Measurements from ENCODE around the gene COBLL1. TPM values are rescaled to one million over a fixed set of nuclear protein-coding genes. Genes with fewer than 3 reads are reported as not detected.

Gene COBLL1
- total RNA-seq, 2 experiments from 2014 or later, result 0.17 to 0.50 TPM

DNA sequence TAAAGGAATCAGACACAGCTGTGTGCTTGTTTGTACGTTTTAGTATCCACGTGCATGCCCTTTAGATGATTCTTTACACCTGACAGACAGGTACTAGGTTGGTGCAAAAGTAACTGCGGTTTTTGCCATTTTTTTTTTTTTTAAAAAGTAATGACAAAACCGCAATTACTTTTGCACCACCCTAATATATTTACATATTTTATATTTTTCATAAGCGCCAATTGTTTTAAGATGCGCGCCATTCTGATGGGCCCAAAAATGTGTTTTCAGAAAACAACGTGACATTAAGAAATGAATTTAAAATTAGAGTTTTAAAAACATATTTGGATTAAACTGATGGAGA, 972 bp upstream of the COBLL1 start:
- POLR2A ChIA-PET, result no interaction called here
- DNase-seq (no peak), ATAC-seq (ENCODE audit: low read depth) (no peak)
- Mint-ChIP-seq H3K27me3 (peaks cover 60% of the 10 kb centered on the region), H3K9me3 (no peaks in the 10 kb centered on the region), H3K27ac (no peak overlapping the region), H3K36me3 (no peaks in the 10 kb centered on the region), H3K4me3 (no peak overlapping the region), H3K4me1 (peaks cover 6% of the 10 kb centered on the region)

DNA sequence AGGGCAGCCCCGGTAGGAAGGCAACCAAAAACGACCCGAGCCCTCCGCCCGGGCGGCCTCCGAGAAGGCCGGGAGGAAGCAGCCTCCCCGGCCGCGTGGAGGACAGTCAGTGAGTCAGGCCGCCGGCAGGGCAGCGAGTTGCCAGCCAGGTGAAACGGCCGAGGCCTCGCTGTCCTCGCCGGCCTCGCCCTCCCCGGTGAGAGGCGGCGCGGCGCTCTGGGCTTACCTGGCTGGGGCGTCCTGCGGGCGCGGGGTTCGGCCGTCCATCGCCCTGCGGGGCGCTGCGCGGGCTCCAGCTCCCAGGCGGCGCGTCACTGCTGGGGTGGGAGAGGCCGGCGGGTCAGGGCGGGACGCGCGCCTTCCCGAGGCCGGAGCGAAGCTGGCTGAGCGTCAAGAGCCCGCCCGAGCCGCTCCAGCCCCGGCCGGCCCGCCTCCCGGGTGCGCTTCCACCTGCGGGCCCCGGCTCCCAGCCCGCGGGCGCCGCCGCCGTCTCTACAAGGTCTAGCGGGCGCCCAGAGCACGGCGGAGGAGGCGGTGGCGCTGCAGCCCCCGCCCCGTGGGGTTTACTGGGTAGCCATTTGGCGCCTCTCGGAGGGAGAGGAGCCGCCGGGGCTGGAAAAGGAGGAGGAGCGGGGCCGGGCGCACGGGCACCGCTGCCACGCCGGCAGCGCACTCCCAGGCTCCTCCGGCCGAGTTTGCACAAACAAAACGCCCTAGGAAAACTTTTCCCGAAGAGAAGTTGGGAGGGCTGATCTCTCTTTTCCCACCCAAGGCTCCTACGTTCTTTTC, 499 bp downstream of the COBLL1 start:
- ATAC-seq (ENCODE audit: low read depth) (peak; percentile 84), DNase-seq (peak; percentile 52)
- peak overlapping the region; percentile 76 for H3K4me3 Mint-ChIP-seq
- no peak overlapping the region for H3K27ac Mint-ChIP-seq
- peaks cover 61% of the 10 kb centered on the region for H3K27me3 Mint-ChIP-seq
- H3K4me1 Mint-ChIP-seq, result peaks cover 6% of the 10 kb centered on the region
- no peaks in the 10 kb centered on the region for H3K36me3 Mint-ChIP-seq
- H3K9me3 Mint-ChIP-seq, result no peaks in the 10 kb centered on the region
- POLR2A ChIA-PET, result no interaction called here

DNA sequence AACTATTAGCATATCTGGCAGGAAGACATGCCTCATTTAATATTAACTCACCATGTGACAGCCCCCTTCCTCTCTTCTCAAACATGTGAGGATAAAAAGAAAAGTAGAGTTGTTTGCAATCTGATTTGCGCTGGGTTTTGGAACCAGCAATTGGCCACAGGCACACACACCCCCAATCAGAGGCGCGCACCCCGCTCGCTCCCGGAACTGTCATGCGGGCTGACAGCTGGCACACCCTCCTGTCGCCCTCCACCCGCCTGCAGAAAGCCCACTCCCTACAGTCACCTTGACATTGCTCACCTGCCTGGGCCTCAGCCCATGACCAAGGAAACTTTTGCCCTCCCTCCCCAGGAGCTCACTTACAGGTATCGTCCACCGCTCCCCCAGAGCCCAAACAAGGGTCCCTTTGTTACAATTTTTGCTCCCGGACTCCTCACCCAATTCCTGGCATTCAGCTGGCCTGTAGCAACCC, 1.1 kb downstream of the COBLL1 start:
- DNase-seq, result peak; percentile 24
- H3K4me3 Mint-ChIP-seq, result peak overlapping the region; percentile 64
- H3K9me3 Mint-ChIP-seq, result no peaks in the 10 kb centered on the region
- H3K27ac Mint-ChIP-seq, result no peak overlapping the region
- peaks cover 58% of the 10 kb centered on the region for H3K27me3 Mint-ChIP-seq
- ATAC-seq (ENCODE audit: low read depth), result no peak
- peaks cover 6% of the 10 kb centered on the region for H3K4me1 Mint-ChIP-seq
- POLR2A ChIA-PET, result no interaction called here
- H3K36me3 Mint-ChIP-seq, result no peaks in the 10 kb centered on the region

DNA sequence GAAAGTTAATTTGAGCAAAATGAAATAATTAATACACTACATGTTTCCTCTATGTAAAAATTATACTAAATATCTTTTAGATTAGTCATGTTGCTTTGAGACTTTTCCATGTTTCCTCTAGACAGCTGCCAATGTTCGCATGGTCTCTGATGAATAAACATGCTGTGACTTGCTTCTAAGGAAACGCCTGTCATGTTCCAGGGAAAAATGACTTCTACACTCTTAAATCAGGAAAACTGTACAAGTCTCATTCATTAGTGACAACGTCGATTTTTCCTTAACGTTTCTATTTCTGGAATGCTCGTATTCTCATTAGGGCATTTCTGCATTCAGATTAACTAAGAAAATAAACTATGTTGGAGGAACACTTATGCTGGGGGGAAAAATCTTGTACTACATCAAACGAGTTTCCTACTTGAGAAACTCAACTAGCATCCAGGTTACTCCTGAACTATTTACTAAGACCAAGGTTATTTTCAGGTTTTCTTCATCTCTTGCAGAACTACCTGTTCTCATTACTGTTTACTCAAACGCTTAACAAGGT, 1.6 kb downstream of the COBLL1 start:
- ATAC-seq (ENCODE audit: low read depth), result no peak
- H3K27ac Mint-ChIP-seq, result no peak overlapping the region
- H3K4me1 Mint-ChIP-seq, result peaks cover 6% of the 10 kb centered on the region
- H3K27me3 Mint-ChIP-seq, result peaks cover 58% of the 10 kb centered on the region
- POLR2A ChIA-PET, result no interaction called here
- DNase-seq, result no peak
- H3K4me3 Mint-ChIP-seq, result peak overlapping the region; percentile 64
- H3K9me3 Mint-ChIP-seq, result no peaks in the 10 kb centered on the region
- H3K36me3 Mint-ChIP-seq, result no peaks in the 10 kb centered on the region

DNA sequence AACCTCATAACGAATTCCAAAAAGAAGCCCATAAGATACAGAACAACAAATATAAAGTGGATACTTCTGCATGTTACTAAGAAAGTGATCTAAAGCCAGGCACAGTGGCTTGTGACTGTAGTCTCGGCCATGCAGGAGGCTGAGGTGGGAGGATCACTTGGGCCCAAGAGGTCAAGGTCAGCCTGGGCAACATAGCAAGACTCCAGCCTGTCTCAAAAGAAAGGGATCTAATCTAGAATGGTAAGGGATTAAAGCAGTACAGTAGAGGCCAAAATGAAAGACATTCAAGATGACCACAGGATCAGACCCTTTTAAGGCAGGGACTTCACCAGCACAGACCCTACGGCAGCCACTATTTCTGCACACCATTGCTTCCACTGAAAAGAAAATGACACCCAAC, 3.8 kb downstream of the COBLL1 start:
- POLR2A ChIA-PET, result no interaction called here
- no peaks in the 10 kb centered on the region for H3K36me3 Mint-ChIP-seq
- ATAC-seq (ENCODE audit: low read depth) (no peak), DNase-seq (no peak)
- H3K27ac Mint-ChIP-seq, result no peak overlapping the region
- H3K4me3 Mint-ChIP-seq, result no peak overlapping the region
- peaks cover 45% of the 10 kb centered on the region for H3K27me3 Mint-ChIP-seq
- H3K9me3 Mint-ChIP-seq, result no peaks in the 10 kb centered on the region
- H3K4me1 Mint-ChIP-seq, result peaks cover 6% of the 10 kb centered on the region

DNA sequence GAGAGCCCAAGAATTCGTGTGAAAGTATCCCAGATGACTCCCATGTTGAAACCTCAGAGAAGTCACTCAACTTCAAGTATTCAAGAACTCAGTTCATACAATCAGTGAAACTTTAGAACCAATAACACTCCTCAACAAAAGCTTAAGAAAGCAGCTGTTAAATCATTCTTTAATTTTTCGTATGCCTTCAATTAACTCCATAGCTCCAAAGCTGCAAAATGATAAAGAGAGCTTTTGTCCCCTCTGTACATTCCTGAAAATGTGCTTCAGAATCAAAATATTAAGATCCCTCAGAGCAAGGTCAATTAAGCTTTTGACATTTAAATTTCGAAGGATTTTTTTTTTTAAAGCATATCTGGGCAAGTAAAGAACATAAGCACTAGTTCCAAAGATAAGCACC, 4.7 kb downstream of the COBLL1 start:
- Mint-ChIP-seq H3K9me3 (no peaks in the 10 kb centered on the region), H3K4me3 (no peak overlapping the region), H3K36me3 (no peaks in the 10 kb centered on the region), H3K27me3 (peaks cover 40% of the 10 kb centered on the region), H3K4me1 (peaks cover 4% of the 10 kb centered on the region), H3K27ac (no peak overlapping the region)
- ATAC-seq (ENCODE audit: low read depth) (no peak), DNase-seq (no peak)
- POLR2A ChIA-PET, result no interaction called here

DNA sequence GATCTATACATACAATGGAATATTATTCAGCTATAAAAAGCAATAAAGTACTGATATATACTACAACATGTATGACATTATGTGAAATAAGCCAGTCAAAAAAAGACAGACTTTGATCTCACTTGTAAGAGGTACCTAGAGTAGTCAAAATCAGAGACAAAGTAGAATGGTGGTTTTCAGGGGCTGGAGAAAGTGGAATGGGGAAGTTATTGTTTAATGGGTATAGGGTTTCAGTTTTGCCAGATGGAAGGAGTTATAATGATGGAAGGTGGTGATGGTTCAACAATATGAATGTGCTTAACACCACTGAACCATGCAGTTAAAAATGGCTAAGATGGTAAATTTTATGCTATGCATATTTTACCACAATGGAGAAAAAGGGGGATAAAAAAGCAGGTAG, 6.3 kb downstream of the COBLL1 start:
- DNase-seq (no peak), ATAC-seq (ENCODE audit: low read depth) (no peak)
- no peaks in the 10 kb centered on the region for H3K4me1 Mint-ChIP-seq
- H3K4me3 Mint-ChIP-seq, result no peak overlapping the region
- H3K27me3 Mint-ChIP-seq, result peaks cover 34% of the 10 kb centered on the region
- H3K27ac Mint-ChIP-seq, result no peak overlapping the region
- POLR2A ChIA-PET, result no interaction called here
- H3K36me3 Mint-ChIP-seq, result no peaks in the 10 kb centered on the region
- H3K9me3 Mint-ChIP-seq, result no peaks in the 10 kb centered on the region

DNA sequence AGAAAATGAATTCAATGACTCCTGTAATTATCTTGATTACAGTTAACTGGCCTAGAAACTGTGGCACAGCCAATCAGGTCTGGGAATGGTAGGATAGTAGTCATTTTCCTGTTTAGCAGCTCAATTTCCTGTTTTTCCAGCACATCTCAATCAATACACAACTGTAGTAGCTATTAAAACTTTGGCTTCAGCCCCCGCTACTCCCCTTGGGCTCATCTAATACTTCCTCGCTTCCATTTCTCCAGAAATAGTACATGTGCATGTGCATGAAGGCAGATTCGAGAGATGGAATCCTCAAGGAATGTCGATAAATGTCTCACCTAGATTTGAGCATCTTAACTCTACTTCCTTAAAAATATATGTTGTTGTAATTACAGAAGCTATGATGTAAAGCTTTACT, 9.7 kb downstream of the COBLL1 start:
- POLR2A ChIA-PET, result no interaction called here
- Mint-ChIP-seq H3K4me1 (no peaks in the 10 kb centered on the region), H3K9me3 (no peaks in the 10 kb centered on the region), H3K27ac (no peak overlapping the region), H3K36me3 (no peaks in the 10 kb centered on the region), H3K27me3 (peaks cover 9% of the 10 kb centered on the region), H3K4me3 (no peak overlapping the region)
- ATAC-seq (ENCODE audit: low read depth) (no peak), DNase-seq (no peak)

DNA sequence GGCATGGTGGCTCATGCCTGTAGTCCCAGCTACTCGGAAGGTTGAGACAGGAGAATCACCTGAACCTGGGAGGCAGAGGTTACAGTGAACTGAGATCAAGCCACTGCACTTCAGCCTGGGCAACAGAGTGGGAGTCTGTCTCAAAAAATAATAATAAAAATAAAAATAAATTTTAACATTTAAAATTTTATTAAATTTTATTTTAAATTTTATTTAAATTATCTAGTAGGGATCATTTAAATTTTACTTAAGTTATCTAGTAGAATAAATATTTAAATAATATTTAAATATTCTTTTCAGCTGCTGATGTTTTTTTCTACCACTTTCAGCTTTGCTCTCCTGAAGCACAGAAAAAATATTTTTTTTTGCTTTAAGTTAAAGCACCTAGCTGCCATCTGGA, 10.4 kb downstream of the COBLL1 start:
- H3K27me3 Mint-ChIP-seq, result peaks cover 5% of the 10 kb centered on the region
- no peak overlapping the region for H3K4me3 Mint-ChIP-seq
- POLR2A ChIA-PET, result no interaction called here
- H3K36me3 Mint-ChIP-seq, result no peaks in the 10 kb centered on the region
- ATAC-seq (ENCODE audit: low read depth) (no peak), DNase-seq (no peak)
- peaks cover 1% of the 10 kb centered on the region for H3K4me1 Mint-ChIP-seq
- H3K9me3 Mint-ChIP-seq, result no peaks in the 10 kb centered on the region
- no peak overlapping the region for H3K27ac Mint-ChIP-seq

DNA sequence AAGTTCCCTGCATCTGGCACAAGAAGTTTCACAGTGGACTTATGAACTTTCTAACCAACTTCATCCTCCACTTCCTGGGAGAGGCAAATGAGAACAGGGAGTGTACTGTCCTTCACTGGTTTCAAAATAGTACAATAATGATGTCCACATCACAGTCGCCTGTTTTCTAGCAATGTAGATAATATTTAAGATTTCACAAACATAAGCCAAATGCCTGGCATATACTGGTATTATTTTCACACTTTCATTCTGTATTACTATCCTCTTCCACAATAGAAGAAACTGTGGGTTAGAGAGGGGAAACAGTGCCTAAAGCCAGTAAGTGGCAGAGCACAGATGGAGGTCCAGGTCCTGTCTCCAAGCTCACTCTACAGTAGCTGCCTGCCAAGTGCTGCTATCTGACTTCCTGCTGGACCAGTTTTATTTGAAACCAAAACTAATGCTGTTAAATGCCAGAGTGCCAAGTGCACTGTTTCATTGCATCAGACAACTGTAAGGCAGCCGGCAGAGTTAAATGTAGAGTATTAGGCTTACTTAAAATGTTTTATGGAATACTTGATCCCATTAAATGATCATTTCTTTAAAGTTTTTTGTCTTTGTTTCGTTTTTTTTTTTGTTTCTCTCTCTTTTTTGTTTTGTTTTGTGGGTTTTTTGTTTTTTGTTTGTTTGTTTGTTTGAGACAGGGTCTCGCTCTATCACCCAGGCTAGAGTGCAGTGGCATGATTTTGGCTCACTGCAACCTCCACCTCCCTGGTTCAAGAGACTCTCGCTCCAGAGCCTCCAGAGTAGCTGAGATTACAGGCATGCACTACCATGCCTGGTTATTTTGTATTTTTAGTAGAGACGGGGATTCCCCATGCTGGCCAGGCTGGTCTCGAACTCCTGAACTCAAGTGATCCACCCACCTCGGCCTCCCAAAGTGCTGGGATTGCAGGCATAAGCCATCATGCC, 15.1 kb downstream of the COBLL1 start:
- Mint-ChIP-seq H3K9me3 (no peaks in the 10 kb centered on the region), H3K36me3 (no peaks in the 10 kb centered on the region), H3K27me3 (no peaks in the 10 kb centered on the region), H3K27ac (no peak overlapping the region), H3K4me3 (no peak overlapping the region), H3K4me1 (peaks cover 1% of the 10 kb centered on the region)
- ATAC-seq (ENCODE audit: low read depth) (no peak), DNase-seq (no peak)
- POLR2A ChIA-PET, result no interaction called here

DNA sequence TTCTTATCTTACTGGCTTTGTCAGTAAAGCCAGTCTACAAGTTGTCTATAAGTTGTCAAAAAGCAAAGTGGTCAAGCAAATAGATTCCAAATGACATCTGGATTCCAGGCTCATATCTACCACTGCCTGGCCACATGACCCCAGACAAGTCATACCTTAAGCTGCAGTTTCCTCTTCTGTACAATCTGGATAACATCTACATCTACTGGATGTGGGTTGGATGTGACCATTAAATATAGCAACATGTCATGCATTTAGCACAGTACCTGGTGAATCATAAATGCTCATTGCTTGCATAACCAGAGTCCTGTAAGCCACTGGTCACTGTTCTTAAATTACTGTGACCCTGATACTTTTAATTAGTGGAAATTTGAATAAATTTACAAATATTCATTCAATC, 16.8 kb downstream of the COBLL1 start:
- POLR2A ChIA-PET, result no interaction called here
- DNase-seq (no peak), ATAC-seq (ENCODE audit: low read depth) (no peak)
- Mint-ChIP-seq H3K4me3 (no peak overlapping the region), H3K36me3 (no peaks in the 10 kb centered on the region), H3K27me3 (no peaks in the 10 kb centered on the region), H3K4me1 (peaks cover 1% of the 10 kb centered on the region), H3K27ac (no peak overlapping the region), H3K9me3 (no peaks in the 10 kb centered on the region)

DNA sequence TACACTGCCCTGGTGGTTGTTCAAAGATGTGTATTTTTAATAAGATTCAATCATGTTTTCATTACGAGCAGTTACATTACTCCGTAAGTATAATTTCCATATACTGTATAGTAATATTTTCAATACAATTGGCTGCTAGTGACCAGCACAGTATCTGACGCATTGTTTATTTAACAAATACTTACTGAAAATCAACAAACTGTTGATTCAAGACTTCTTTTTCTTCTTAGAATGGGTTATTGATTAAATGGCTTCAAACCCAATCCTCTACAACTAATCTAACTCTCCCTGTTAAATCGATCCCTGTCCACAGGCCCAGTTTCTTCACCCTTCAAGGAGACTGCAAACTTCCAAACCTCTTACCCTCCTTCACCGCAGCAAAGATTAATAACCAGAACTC, 18.5 kb downstream of the COBLL1 start:
- Mint-ChIP-seq H3K4me1 (peaks cover 1% of the 10 kb centered on the region), H3K4me3 (no peak overlapping the region), H3K36me3 (no peaks in the 10 kb centered on the region), H3K27me3 (no peaks in the 10 kb centered on the region), H3K27ac (no peak overlapping the region), H3K9me3 (no peaks in the 10 kb centered on the region)
- DNase-seq (no peak), ATAC-seq (ENCODE audit: low read depth) (no peak)
- POLR2A ChIA-PET, result no interaction called here

DNA sequence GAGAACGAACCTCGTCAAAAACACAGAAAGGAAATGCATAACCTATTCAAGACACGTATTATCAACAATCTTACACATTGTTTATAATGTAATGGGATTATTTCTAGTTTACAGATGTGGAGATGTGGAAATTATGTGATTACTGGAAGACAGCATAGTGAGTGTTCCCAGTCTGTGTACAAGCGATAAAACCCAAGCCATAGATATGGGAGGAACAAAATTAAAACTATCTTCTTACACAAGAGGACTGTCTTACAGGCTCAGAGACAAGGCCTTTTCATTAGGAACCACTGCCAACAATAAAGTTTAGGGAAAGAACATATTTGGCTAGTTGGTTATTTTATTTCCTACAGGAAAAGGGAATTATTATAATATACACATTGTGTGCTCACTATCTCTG, 20.3 kb downstream of the COBLL1 start:
- H3K4me3 Mint-ChIP-seq, result no peak overlapping the region
- ATAC-seq (ENCODE audit: low read depth) (no peak), DNase-seq (no peak)
- H3K27ac Mint-ChIP-seq, result no peak overlapping the region
- H3K4me1 Mint-ChIP-seq, result no peaks in the 10 kb centered on the region
- no peaks in the 10 kb centered on the region for H3K27me3 Mint-ChIP-seq
- POLR2A ChIA-PET, result no interaction called here
- H3K9me3 Mint-ChIP-seq, result no peaks in the 10 kb centered on the region
- no peaks in the 10 kb centered on the region for H3K36me3 Mint-ChIP-seq

Data from activated naive CD8-positive, alpha-beta T cell treated with anti-CD3 and anti-CD28 coated beads, Interleukin-2, amount 10 ng/mL, durations not matched to agents 7 days and 5 days (primary cell).